ENCODE data around the gene GGA1. TPM values are rescaled to one million over a fixed set of nuclear protein-coding genes. Genes with fewer than 3 reads are reported as not detected.

The GGA1 gene
- total and polyA plus RNA-seq, 9 of the 15 experiments (the other 6 are each of a cell fraction or from before 2014, with no cell fraction given): 1.5 to 69.5 (median 31.6) TPM

DNA sequence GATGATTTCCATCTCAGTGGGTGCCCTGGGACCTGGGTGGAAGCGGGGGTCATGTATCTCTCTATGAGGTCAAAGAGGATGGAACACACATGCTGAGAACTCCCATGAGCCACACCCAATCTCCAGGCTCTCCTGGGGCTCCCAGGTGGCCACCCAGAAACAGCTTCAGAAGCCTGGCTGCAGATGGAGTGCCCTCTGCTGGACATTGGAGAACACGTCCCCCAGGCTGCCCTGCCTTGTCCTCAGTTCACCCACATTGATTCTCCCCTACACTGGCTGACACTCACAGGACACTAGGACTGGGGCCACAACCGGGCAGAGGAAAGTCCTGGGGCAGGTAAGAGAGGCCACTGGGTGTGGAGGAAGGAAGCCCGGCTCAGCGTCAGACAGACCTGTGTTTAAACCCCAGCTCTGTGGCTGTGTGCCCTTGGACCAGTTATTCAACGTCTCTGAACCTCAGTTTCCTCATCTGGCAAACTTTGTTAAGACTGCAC is 73.0 kb downstream of the GGA1 start (continued):
- TF ChIP-seq, protein P1, sequence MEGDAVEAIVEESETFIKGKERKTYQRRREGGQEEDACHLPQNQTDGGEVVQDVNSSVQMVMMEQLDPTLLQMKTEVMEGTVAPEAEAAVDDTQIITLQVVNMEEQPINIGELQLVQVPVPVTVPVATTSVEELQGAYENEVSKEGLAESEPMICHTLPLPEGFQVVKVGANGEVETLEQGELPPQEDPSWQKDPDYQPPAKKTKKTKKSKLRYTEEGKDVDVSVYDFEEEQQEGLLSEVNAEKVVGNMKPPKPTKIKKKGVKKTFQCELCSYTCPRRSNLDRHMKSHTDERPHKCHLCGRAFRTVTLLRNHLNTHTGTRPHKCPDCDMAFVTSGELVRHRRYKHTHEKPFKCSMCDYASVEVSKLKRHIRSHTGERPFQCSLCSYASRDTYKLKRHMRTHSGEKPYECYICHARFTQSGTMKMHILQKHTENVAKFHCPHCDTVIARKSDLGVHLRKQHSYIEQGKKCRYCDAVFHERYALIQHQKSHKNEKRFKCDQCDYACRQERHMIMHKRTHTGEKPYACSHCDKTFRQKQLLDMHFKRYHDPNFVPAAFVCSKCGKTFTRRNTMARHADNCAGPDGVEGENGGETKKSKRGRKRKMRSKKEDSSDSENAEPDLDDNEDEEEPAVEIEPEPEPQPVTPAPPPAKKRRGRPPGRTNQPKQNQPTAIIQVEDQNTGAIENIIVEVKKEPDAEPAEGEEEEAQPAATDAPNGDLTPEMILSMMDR (IDR thresholded peaks at IDR 0.05 in 2 of 3, conservative IDR thresholded peaks at IDR 0.05 in 1 of 3; ENCODE audit: insufficient read depth in 2 of 3, low read depth in 1 of 3, low read length in 3 of 3): peak; percentile 83 to 91 (median 88)
- TF ChIP-seq NEUROD1 (IDR thresholded peaks at IDR 0.05; ENCODE audit: borderline replicate concordance, low read depth, low read length, partially characterized antibody) (no peak), MAZ (CRISPR knock-in tag; conservative IDR thresholded peaks at IDR 0.05 in 1 of 2, IDR thresholded peaks at IDR 0.05 in 1 of 2) (0 out of 4 replicates have a peak, but pooled peaks of 1 of the 2 experiments have one; percentile 14), ZNF232 (CRISPR knock-in tag; IDR thresholded peaks at IDR 0.05) (no peak), CREB1 (IDR thresholded peaks at IDR 0.05) (no peak), CREB1 (CRISPR knock-in tag; IDR thresholded peaks at IDR 0.05) (no peak), NR1H2 (CRISPR knock-in tag; IDR thresholded peaks at IDR 0.05) (no peak), TAF1 (IDR thresholded peaks at IDR 0.05; ENCODE audit: control insufficient read depth, extremely low read depth, insufficient read depth, low read length, severe bottlenecking) (no peak), MYC (IDR thresholded peaks at IDR 0.05; ENCODE audit: low read depth, low read length) (peak; percentile 53; the same call in 1 of the 2 replicates), MYC (CRISPR knock-in tag; IDR thresholded peaks at IDR 0.05; ENCODE audit: borderline replicate concordance, low read depth) (no peak), CTBP1 (IDR thresholded peaks at IDR 0.05; ENCODE audit: borderline replicate concordance) (peak; percentile 56; the same call in 1 of the 2 replicates), EP300 (IDR thresholded peaks at IDR 0.05; ENCODE audit: low read length) (0 out of 2 replicates have a peak, but pooled peaks have one; percentile 10), CCAR2 (IDR thresholded peaks at IDR 0.05; ENCODE audit: low read depth, low read length) (no peak), POLR2AphosphoS5 (IDR thresholded peaks at IDR 0.05; ENCODE audit: control insufficient read depth, insufficient read depth, low read depth, low read length) (no peak)
- TF ChIP-seq, protein P2, sequence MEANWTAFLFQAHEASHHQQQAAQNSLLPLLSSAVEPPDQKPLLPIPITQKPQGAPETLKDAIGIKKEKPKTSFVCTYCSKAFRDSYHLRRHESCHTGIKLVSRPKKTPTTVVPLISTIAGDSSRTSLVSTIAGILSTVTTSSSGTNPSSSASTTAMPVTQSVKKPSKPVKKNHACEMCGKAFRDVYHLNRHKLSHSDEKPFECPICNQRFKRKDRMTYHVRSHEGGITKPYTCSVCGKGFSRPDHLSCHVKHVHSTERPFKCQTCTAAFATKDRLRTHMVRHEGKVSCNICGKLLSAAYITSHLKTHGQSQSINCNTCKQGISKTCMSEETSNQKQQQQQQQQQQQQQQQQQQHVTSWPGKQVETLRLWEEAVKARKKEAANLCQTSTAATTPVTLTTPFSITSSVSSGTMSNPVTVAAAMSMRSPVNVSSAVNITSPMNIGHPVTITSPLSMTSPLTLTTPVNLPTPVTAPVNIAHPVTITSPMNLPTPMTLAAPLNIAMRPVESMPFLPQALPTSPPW (CRISPR knock-in tag; IDR thresholded peaks at IDR 0.05): peak; percentile 23; the same call in 1 of the 2 replicates
- TF ChIP-seq, protein P3, sequence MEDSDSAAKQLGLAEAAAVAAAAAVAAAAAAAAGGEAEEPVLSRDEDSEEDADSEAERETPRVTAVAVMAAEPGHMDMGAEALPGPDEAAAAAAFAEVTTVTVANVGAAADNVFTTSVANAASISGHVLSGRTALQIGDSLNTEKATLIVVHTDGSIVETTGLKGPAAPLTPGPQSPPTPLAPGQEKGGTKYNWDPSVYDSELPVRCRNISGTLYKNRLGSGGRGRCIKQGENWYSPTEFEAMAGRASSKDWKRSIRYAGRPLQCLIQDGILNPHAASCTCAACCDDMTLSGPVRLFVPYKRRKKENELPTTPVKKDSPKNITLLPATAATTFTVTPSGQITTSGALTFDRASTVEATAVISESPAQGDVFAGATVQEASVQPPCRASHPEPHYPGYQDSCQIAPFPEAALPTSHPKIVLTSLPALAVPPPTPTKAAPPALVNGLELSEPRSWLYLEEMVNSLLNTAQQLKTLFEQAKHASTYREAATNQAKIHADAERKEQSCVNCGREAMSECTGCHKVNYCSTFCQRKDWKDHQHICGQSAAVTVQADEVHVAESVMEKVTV (CRISPR knock-in tag; IDR thresholded peaks at IDR 0.05): peak; percentile 51; the same call in 1 of the 2 replicates
- TF ChIP-seq, protein P4, sequence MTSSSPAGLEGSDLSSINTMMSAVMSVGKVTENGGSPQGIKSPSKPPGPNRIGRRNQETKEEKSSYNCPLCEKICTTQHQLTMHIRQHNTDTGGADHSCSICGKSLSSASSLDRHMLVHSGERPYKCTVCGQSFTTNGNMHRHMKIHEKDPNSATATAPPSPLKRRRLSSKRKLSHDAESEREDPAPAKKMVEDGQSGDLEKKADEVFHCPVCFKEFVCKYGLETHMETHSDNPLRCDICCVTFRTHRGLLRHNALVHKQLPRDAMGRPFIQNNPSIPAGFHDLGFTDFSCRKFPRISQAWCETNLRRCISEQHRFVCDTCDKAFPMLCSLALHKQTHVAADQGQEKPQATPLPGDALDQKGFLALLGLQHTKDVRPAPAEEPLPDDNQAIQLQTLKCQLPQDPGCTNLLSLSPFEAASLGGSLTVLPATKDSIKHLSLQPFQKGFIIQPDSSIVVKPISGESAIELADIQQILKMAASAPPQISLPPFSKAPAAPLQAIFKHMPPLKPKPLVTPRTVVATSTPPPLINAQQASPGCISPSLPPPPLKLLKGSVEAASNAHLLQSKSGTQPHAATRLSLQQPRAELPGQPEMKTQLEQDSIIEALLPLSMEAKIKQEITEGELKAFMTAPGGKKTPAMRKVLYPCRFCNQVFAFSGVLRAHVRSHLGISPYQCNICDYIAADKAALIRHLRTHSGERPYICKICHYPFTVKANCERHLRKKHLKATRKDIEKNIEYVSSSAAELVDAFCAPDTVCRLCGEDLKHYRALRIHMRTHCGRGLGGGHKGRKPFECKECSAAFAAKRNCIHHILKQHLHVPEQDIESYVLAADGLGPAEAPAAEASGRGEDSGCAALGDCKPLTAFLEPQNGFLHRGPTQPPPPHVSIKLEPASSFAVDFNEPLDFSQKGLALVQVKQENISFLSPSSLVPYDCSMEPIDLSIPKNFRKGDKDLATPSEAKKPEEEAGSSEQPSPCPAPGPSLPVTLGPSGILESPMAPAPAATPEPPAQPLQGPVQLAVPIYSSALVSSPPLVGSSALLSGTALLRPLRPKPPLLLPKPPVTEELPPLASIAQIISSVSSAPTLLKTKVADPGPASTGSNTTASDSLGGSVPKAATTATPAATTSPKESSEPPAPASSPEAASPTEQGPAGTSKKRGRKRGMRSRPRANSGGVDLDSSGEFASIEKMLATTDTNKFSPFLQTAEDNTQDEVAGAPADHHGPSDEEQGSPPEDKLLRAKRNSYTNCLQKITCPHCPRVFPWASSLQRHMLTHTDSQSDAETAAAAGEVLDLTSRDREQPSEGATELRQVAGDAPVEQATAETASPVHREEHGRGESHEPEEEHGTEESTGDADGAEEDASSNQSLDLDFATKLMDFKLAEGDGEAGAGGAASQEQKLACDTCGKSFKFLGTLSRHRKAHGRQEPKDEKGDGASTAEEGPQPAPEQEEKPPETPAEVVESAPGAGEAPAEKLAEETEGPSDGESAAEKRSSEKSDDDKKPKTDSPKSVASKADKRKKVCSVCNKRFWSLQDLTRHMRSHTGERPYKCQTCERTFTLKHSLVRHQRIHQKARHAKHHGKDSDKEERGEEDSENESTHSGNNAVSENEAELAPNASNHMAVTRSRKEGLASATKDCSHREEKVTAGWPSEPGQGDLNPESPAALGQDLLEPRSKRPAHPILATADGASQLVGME (CRISPR knock-in tag; IDR thresholded peaks at IDR 0.05): no peak

All from K562 (cell line).